H1 (cell line): ENCODE data around the gene PRKN. TPM values are rescaled to one million over a fixed set of nuclear protein-coding genes. Genes with fewer than 3 reads are reported as not detected.

Experiments
- BACH1 ChIP-seq: IDR thresholded peaks from 2 replicates; pipeline ENCODE4 v1.6.1; 2012; ENCODE audit warnings: low read length, improper control_type of control experiment
- BCL11A ChIP-seq, 2 experiments: IDR thresholded peaks; one replicate each; pipeline ENCODE4 v1.6.1; 2011; ENCODE audit warnings: low read depth in 2 of 2, low read length in 2 of 2, mild to moderate bottlenecking in 2 of 2
- CREB1 ChIP-seq: IDR thresholded peaks from 2 replicates; pipeline ENCODE4 v1.6.1; 2012; ENCODE audit warnings: inconsistent platforms
- EZH2 ChIP-seq: fragments of 200-600 bp; sonication (generic); IDR thresholded peaks from 2 replicates; pipeline ENCODE4 v1.7.1; 2012; ENCODE audit warnings: low read depth, mild to moderate bottlenecking, moderate library complexity, low read length, inconsistent platforms; ENCODE audit not compliant: severe bottlenecking
- FOSL1 ChIP-seq: IDR thresholded peaks from 2 replicates; pipeline ENCODE4 v1.6.1; 2011; ENCODE audit warnings: mild to moderate bottlenecking, low read depth, low read length, moderate library complexity; ENCODE audit not compliant: insufficient read depth
- NANOG ChIP-seq: IDR thresholded peaks from 2 replicates; pipeline ENCODE4 v1.6.1; 2011; ENCODE audit warnings: low read length, low read depth, mild to moderate bottlenecking, inconsistent platforms; ENCODE audit not compliant: insufficient read depth, poor library complexity, severe bottlenecking
- TCF12 ChIP-seq: IDR thresholded peaks from 2 replicates; pipeline ENCODE4 v1.6.1; 2011; ENCODE audit warnings: low read depth, mild to moderate bottlenecking, low read length
- polyA plus RNA-seq, 7 experiments: library from polyadenylated mRNA; depleted of rRNA in 3 of 7; stranded (reverse) in 5 of 7; unstranded in 2 of 7; fragments of >200 nt in 5 of 7; fragments of 200-250 nt in 2 of 7; gene quantifications; 1 replicate in 5 of 7; 2 replicates in 1 of 7; 4 replicates in 1 of 7; pipeline versions ENCODE4 v1.2.1 to v1.2.3, GENCODE V29; 2011 to 2013; ENCODE audit warnings: missing spikeins in 2 of 7, mixed read lengths in 2 of 7
- total RNA-seq: library from RNA; stranded (reverse); fragmentation: NEBNext Ultra II Directional; extraction: Animal tissue kit (Norgen Biotek cat#: 25700); gene quantifications from 2 replicates; pipeline ENCODE4 v1.2.1, GENCODE V29; 2021

PRKN gene
- total and polyA plus RNA-seq, 2 of the 8 experiments (the other 6 are each of a cell fraction or from before 2014, with no cell fraction given) = 0.13 to 0.29 TPM

- TF ChIP-seq BACH1 (no peak), EZH2 (no peak), BCL11A (IDR thresholded peaks at IDR 0.05; ENCODE audit: low read depth in 2 of 2, low read length in 2 of 2) (no peak), TCF12 (no peak), FOSL1 (no peak), NANOG (no peak), CREB1 (no peak)
- TF ChIP-seq, all 59 proteins: peak for 0
Observed at GRCh38 chr6:161544801-161545480, 1182.6 kb downstream of the PRKN start (continued).
